LoVo (cell line): Measurements from ENCODE around the gene EPS8.
"Not testable (repeated sequence)": the region's sequence is repeated elsewhere in the genome, so short reads cannot be mapped to it uniquely, and the experiment has no call there.

Experiments used
- DNase-seq: peaks from one replicate; pipeline ENCODE4 v3.0.0-alpha.2; 2016; ENCODE audit warnings: low spot score

Gene EPS8

GRCh38 chr12:15756822-15757221 is 32.4 kb downstream of the EPS8 start:
- no peak for DNase-seq

DNA sequence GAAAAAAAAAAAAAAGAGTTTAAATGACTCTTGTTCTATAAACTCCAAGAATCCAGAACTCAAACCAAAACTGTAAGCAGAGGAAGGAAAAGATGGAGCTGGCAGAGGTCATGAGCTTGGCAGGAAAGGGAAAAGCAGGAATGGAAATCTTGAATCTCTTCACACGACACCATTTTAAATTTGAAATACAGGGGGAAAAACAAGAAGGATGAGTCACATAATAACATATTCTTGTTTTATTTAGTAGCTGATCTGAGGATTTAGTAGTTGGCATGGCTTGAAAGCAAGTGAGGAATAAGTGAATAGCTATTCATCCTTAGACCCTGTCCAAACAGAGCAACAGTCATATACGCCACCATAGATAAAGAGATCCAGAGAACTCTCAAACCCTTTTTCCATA is 35.0 kb downstream of the EPS8 start:
- DNase-seq = no peak

DNA sequence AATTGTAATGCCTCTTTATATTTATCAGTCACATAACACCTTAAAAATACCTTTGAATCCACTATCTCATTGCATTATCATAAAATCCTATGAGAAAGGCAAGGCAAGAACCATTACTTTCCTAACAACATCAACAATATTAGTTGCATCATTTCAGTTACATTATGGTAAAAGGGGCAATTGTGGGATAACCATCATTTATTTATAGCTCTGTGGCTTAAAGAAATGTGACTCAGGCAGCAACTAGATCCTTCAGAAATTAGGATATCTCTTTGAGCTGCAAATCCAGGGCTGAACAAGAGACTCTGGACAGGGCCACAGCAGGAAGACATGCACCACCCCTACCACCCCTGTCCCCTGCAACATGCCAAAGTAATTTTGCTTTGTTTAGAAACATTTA is 36.4 kb downstream of the EPS8 start:
- no peak for DNase-seq

- no peak for DNase-seq
These were observed 37.4 kb downstream of the EPS8 start for GRCh38 chr12:15751741-15752140.

DNA sequence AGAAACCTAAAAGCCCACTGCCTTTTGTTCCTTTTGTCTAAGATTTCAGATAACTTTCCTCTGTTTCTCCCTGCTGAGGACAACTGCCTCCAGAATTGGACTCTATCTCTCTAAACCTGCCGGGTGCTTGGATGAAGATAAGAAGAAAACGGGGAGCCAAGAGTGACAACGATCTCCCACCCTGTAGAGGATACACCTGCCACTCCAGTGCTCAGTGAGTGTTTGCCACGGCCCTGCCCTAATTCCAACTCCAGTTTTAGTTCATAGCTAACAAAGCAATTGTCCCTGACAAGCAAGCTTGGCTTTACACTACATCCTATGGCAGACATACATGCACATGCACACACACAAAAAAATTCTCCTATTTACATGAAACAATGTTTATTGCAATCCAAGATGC is 39.3 kb downstream of the EPS8 start:
- DNase-seq = no peak

- not testable (repeated sequence) for DNase-seq
These were observed 47.3 kb downstream of the EPS8 start for GRCh38 chr12:15741870-15742269.

- DNase-seq = no peak
These were observed 48.1 kb downstream of the EPS8 start for GRCh38 chr12:15741082-15741481.

GRCh38 chr12:15740389-15740788 is 48.8 kb downstream of the EPS8 start:
- not testable (repeated sequence) for DNase-seq

- DNase-seq = no peak
These were observed 50.7 kb downstream of the EPS8 start for GRCh38 chr12:15738438-15739015.

- DNase-seq = no peak
These were observed 53.2 kb downstream of the EPS8 start for GRCh38 chr12:15735837-15736615.

GRCh38 chr12:15733136-15733535 is 56.1 kb downstream of the EPS8 start:
- DNase-seq = no peak

DNA sequence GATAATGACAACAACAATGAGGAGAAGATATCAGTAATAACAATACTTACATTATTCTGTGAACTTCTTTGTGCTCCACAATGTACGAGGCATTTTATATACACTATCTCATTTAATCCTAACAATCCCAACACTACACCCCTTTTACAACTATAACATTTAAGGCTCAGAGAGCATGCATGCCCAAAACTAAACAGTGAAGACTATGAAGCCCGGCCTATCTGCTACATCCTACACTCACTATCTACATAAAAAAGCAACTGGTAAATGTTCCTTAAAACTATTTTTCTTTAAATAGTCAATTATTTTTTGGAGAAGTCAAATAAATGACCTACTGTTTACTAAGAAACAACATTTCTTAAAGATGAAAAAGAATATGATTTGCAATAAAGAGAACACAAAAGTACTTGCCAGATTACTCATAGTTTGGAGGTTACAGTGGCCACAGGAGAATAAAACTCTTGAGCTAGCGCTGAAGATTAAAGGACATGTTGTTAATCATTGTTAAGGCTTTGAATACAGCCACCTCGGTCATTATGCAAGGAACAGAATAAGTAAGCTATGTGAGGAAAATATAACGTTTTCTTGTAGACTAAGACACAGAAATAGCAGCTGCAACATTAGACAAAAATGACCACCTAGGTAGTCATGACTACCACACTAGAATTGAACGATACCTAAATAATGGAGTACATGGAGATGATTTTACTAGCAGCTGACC is 56.7 kb downstream of the EPS8 start:
- DNase-seq = peak; percentile 83

DNA sequence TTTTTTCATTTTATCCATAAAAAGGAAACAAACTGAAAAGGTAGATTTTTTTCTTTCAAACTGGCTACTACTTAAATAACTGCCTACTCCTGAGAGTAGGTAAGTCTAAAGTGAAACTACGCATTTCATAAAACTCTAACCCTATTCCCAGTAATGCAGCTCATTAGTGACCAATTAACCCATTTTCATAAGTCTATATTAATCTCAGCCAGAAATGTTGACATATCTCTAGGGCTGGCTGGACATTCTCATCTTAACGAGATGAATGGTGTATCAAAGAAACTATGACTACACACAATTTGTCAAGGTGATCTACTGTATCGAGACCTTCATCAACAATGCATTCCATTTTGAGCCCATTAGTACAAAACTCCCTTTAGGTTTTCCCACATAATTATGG is 57.2 kb downstream of the EPS8 start:
- no peak for DNase-seq

DNA sequence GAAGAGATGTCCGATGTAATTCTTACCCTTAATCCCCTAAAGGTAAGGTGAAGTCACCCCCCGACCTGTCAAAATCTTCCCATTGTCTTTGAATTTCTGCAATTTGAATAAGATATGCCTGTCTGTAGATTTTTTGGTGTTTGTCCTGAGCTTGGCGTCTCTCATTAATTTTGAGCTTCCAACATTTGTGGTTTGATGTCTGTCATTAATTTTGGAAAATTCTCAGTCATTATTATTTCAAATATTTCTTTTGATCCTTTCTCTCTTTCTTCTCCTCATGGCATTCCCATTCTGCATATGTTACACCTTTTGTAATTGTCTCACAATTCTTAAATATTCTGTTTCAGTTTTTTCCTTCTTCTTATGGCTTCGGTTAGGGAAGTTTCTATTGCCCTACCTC is 60.1 kb downstream of the EPS8 start:
- no peak for DNase-seq

GRCh38 chr12:15728118-15728598 is 61.0 kb downstream of the EPS8 start:
- peak; percentile 76 for DNase-seq

DNA sequence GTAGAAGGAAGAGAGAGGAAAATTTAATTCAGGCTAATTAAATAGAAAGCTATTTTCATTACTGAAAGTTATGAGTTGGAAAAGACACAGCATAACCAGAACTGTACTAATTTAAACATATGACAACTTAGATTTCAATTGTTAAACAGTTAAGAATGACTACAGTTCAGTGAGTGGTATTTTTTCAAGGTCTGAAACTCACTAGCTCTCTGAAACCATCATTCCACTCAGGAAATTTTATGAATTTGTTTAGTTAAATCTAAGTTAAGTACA is 62.4 kb downstream of the EPS8 start:
- DNase-seq = no peak

GRCh38 chr12:15726027-15726877 is 62.9 kb downstream of the EPS8 start:
- no peak for DNase-seq

DNA sequence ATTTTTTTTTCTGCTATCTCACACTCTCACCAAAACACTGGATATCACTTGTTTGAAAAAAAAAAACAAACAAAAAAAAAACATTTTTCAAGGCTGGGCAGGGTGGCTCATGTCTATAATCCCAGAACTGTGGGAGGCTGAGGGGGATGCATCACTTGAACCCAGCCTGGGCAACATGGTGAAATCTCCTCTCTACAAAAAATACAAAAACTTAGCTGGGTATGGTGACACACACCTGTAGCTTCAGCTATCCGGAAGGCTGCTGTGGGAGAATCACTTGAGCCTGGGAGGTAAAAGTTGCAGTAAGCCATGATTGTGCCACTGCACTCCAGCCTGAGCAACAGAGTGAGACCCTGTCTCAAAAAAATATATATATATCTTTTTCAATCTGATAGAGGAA is 66.2 kb downstream of the EPS8 start:
- DNase-seq = no peak

GRCh38 chr12:15721316-15722115 is 67.7 kb downstream of the EPS8 start:
- DNase-seq = no peak

DNA sequence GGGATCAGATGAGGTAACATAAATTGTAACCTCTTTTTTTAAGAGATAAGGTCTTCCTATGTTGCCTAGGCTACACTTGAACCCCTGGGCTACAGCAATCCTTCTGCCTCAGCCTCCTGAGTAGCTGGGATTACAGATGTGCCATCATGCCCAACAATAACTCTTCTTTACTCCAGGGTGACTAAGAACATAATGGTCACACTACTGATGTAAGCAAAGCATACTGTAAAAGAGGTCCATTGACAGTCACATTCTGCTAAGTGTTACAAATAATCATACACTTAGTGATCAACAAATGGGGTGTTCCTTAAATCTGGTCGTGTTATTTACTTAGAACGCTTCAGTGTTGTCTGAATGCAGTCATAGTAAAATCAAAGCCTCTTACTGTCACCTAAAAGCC is 68.9 kb downstream of the EPS8 start:
- no peak for DNase-seq

GRCh38 chr12:15719230-15719629 is 70.0 kb downstream of the EPS8 start:
- no peak for DNase-seq
